ENCODE measurements around the gene ABCG4.
A peak's percentile ranks its signal among the peaks of the same experiment; 100 is the strongest.

The ABCG4 gene

DNA sequence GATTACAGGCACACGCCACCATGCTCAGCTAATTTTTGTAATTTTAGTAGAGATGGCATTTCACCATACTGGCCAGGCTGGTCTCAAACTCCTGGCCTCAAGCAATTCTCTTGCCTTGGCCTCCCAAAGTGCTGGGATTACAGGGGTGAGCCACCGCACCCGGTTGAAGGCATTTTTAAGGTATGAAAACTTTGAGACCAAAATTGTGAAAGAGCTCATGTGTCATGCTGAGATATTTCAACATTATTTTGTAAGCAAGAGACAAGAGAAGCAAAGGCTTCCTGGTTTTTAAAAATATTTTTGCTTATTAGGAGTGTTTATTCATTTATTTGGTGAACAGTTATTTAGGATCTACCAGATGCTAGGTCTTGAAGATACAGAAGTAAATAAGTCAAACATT is 43.3 kb downstream of the ABCG4 start:
- CTCF ChIA-PET, result interaction anchor here (1.2 to 2.2 kb wide), 3 partner anchors 9 to 38 kb away, joined by 3 to 5 read pairs (median 3); no protein-coding TSS in a partner anchor
- 100% methylated on average over 3 of the region's 3 CpGs for WGBS (ENCODE audit: insufficient coverage)

DNA sequence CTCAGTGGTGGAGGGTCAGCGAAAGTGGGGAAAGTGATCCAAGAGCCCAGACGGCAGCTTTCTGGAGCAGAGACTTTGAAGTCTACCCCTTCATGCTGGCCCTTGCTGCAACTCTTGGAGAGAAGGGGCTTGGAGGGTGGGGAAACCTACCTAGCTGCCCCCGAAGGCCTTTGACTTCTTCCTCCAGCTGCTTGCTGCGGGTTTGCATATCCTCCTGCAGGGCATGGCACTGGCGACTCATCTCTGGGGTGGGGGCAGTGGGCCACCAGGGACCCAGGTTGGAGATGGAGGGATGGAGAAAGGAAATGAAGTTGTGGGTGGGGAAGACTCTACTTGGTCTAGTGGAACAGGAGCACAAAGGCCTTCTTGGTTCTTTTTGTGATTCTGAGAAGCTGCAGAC is 44.1 kb downstream of the ABCG4 start:
- ChIA-PET CTCF (interaction anchor here (1.0 to 2.2 kb wide), 5 partner anchors 11 to 131 kb away, joined by 3 to 5 read pairs (median 3); no protein-coding TSS in a partner anchor), POLR2A (no interaction called here)
- peaks cover 0 to 4% (median 3%) of the 10 kb centered on the region in 4 experiments for H3K4me1 ChIP-seq (ENCODE audit: control extremely low read depth in 1 of 4, control insufficient read depth in 4 of 4, insufficient read depth in 4 of 4, low read length in 3 of 4)
- H3K27me3 ChIP-seq (replicated peaks in 2 of 5; ENCODE audit: control insufficient read depth in 4 of 5, insufficient read depth in 5 of 5, low read length in 4 of 5), result no peaks in the 10 kb centered on the region
- H3K27ac ChIP-seq (ENCODE audit: insufficient read depth in 1 of 2, low read depth in 1 of 2, low read length in 2 of 2, poor library complexity in 1 of 2, severe bottlenecking in 2 of 2), result no peak overlapping the region
- H3K36me3 ChIP-seq (ENCODE audit: control insufficient read depth in 4 of 4, insufficient read depth in 4 of 4, low read length in 3 of 4), result no peaks in the 10 kb centered on the region
- no peak overlapping the region for H3K4me3 ChIP-seq (ENCODE audit: control insufficient read depth in 1 of 7, extremely low read depth in 1 of 7, insufficient read depth in 4 of 7, low read depth in 2 of 7, low read length in 6 of 7)
- WGBS (ENCODE audit: insufficient coverage), result 87% methylated on average over 3 of the region's 5 CpGs
- no peaks in the 10 kb centered on the region for H3K9me3 ChIP-seq (ENCODE audit: control extremely low read depth in 1 of 5, control insufficient read depth in 4 of 5, insufficient read depth in 2 of 5, low read depth in 1 of 5, low read length in 4 of 5)
- no peak for DNase-seq

More for the DNA sequence above, 43.3 kb downstream of the ABCG4 start:
- Histone ChIP-seq H3K27ac (ENCODE audit: insufficient read depth in 1 of 2, low read depth in 1 of 2, low read length in 2 of 2, poor library complexity in 1 of 2, severe bottlenecking in 2 of 2) (no peak overlapping the region), H3K36me3 (ENCODE audit: control insufficient read depth in 4 of 4, insufficient read depth in 4 of 4, low read length in 3 of 4) (no peaks in the 10 kb centered on the region), H3K9me3 (ENCODE audit: control extremely low read depth in 1 of 5, control insufficient read depth in 4 of 5, insufficient read depth in 2 of 5, low read depth in 1 of 5, low read length in 4 of 5) (no peaks in the 10 kb centered on the region), H3K4me3 (ENCODE audit: control insufficient read depth in 1 of 7, extremely low read depth in 1 of 7, insufficient read depth in 4 of 7, low read depth in 2 of 7, low read length in 6 of 7) (no peak overlapping the region), H3K27me3 (replicated peaks in 2 of 5; ENCODE audit: control insufficient read depth in 4 of 5, insufficient read depth in 5 of 5, low read length in 4 of 5) (no peaks in the 10 kb centered on the region), H3K4me1 (ENCODE audit: control extremely low read depth in 1 of 4, control insufficient read depth in 4 of 4, insufficient read depth in 4 of 4, low read length in 3 of 4) (peaks cover 0 to 4% (median 3%) of the 10 kb centered on the region in 4 experiments)
- POLR2A ChIA-PET, result no interaction called here
- no peak for DNase-seq

- Histone ChIP-seq H3K27ac (ENCODE audit: insufficient read depth in 1 of 2, low read depth in 1 of 2, low read length in 2 of 2, poor library complexity in 1 of 2, severe bottlenecking in 2 of 2) (no peak overlapping the region), H3K27me3 (replicated peaks in 2 of 5; ENCODE audit: control insufficient read depth in 4 of 5, insufficient read depth in 5 of 5, low read length in 4 of 5) (no peaks in the 10 kb centered on the region), H3K4me3 (ENCODE audit: control insufficient read depth in 1 of 7, extremely low read depth in 1 of 7, insufficient read depth in 4 of 7, low read depth in 2 of 7, low read length in 6 of 7) (no peak overlapping the region), H3K36me3 (ENCODE audit: control insufficient read depth in 4 of 4, insufficient read depth in 4 of 4, low read length in 3 of 4) (no peaks in the 10 kb centered on the region), H3K9me3 (ENCODE audit: control extremely low read depth in 1 of 5, control insufficient read depth in 4 of 5, insufficient read depth in 2 of 5, low read depth in 1 of 5, low read length in 4 of 5) (no peaks in the 10 kb centered on the region), H3K4me1 (ENCODE audit: control extremely low read depth in 1 of 4, control insufficient read depth in 4 of 4, insufficient read depth in 4 of 4, low read length in 3 of 4) (peaks cover 0 to 4% (median 3%) of the 10 kb centered on the region in 4 experiments)
- no peak for DNase-seq
- CTCF ChIA-PET, result interaction anchor here (1.0 to 2.2 kb wide), 5 partner anchors 12 to 130 kb away, joined by 3 to 5 read pairs (median 3); no protein-coding TSS in a partner anchor
- WGBS (ENCODE audit: insufficient coverage), result 90% methylated on average over 6 of the region's 10 CpGs
- POLR2A ChIA-PET, result no interaction called here
Observed at GRCh38 chr11:119193626-119194025, 44.8 kb downstream of the ABCG4 start.

DNA sequence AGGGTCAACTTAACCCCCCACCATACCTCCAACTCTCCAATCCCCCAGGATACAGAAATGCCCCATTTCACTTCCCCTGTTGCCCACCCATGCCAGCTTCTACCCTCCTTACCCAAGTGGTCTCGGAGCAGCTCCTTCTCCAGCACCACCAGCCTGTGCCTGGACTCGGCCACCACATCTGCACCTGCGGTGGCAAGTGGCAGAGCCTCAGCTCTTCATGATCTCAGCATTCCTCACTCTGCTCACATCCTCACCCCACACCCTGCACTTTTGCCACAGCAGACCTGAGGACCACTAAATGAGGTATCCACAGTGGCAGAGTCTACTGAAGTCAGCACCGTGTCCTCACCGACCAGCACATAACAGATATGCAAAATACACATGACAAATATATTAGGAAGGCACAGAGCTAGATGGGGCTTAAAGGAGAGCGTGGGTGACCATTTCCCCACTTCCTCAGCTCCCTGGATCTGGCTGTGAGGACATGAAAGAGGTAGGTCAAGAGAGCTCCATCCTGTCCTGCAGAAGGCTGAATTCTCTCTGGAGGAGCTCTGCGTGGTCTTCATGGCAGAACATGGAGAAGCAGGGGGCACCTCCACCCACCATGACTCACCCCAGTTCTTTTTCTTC is 46.1 kb downstream of the ABCG4 start:
- POLR2A ChIA-PET, result no interaction called here
- 80% methylated on average over 2 of the region's 7 CpGs for WGBS (ENCODE audit: insufficient coverage)
- no peak for DNase-seq
- H3K27me3 ChIP-seq (replicated peaks in 2 of 5; ENCODE audit: control insufficient read depth in 4 of 5, insufficient read depth in 5 of 5, low read length in 4 of 5), result no peaks in the 10 kb centered on the region
- H3K4me1 ChIP-seq (ENCODE audit: control extremely low read depth in 1 of 4, control insufficient read depth in 4 of 4, insufficient read depth in 4 of 4, low read length in 3 of 4), result peaks cover 0 to 4% (median 3%) of the 10 kb centered on the region in 4 experiments
- no peak overlapping the region for H3K27ac ChIP-seq (ENCODE audit: insufficient read depth in 1 of 2, low read depth in 1 of 2, low read length in 2 of 2, poor library complexity in 1 of 2, severe bottlenecking in 2 of 2)
- no peaks in the 10 kb centered on the region for H3K36me3 ChIP-seq (ENCODE audit: control insufficient read depth in 4 of 4, insufficient read depth in 4 of 4, low read length in 3 of 4)
- H3K9me3 ChIP-seq (ENCODE audit: control extremely low read depth in 1 of 5, control insufficient read depth in 4 of 5, insufficient read depth in 2 of 5, low read depth in 1 of 5, low read length in 4 of 5), result no peaks in the 10 kb centered on the region
- CTCF ChIA-PET, result interaction anchor here (2.2 to 4.0 kb wide), 4 partner anchors 25 to 128 kb away, joined by 10 to 29 read pairs (median 18); partner anchors contain the start of genes C2CD2L and NLRX1
- H3K4me3 ChIP-seq (ENCODE audit: control insufficient read depth in 1 of 7, extremely low read depth in 1 of 7, insufficient read depth in 4 of 7, low read depth in 2 of 7, low read length in 6 of 7), result no peak overlapping the region

DNA sequence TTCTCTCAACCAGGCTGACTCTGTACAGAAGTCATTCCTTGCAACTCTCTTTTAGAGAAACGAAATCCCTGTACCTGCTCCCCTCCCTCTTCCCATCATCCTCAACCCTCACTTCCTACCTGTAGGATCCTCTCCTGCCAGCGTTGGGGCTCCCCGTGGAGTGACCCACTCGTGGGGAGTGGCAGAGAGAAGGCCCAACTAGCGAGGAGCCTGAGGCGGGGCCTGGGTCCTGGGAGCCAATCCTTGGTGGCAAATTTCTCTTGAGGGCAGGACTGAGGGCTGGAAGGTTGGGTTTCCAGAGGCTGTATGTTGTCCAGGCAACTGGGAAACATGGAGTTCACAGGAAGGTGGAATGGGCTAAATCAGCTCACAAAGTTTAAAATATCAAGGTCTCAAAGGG is 46.8 kb downstream of the ABCG4 start:
- no peaks in the 10 kb centered on the region for H3K9me3 ChIP-seq (ENCODE audit: control extremely low read depth in 1 of 5, control insufficient read depth in 4 of 5, insufficient read depth in 2 of 5, low read depth in 1 of 5, low read length in 4 of 5)
- no peak overlapping the region for H3K4me3 ChIP-seq (ENCODE audit: control insufficient read depth in 1 of 7, extremely low read depth in 1 of 7, insufficient read depth in 4 of 7, low read depth in 2 of 7, low read length in 6 of 7)
- H3K27me3 ChIP-seq (replicated peaks in 2 of 5; ENCODE audit: control insufficient read depth in 4 of 5, insufficient read depth in 5 of 5, low read length in 4 of 5), result no peaks in the 10 kb centered on the region
- no peak overlapping the region for H3K27ac ChIP-seq (ENCODE audit: insufficient read depth in 1 of 2, low read depth in 1 of 2, low read length in 2 of 2, poor library complexity in 1 of 2, severe bottlenecking in 2 of 2)
- peaks cover 0 to 4% (median 3%) of the 10 kb centered on the region in 4 experiments for H3K4me1 ChIP-seq (ENCODE audit: control extremely low read depth in 1 of 4, control insufficient read depth in 4 of 4, insufficient read depth in 4 of 4, low read length in 3 of 4)
- DNase-seq, result no peak
- 64% methylated on average over 6 of the region's 6 CpGs for WGBS (ENCODE audit: insufficient coverage)
- ChIA-PET CTCF (interaction anchor here (1.0 to 4.0 kb wide), 19 partner anchors 12 to 328 kb away, joined by 3 to 29 read pairs (median 4); partner anchors contain the start of genes C2CD2L and NLRX1), POLR2A (no interaction called here)
- H3K36me3 ChIP-seq (ENCODE audit: control insufficient read depth in 4 of 4, insufficient read depth in 4 of 4, low read length in 3 of 4), result no peaks in the 10 kb centered on the region

DNA sequence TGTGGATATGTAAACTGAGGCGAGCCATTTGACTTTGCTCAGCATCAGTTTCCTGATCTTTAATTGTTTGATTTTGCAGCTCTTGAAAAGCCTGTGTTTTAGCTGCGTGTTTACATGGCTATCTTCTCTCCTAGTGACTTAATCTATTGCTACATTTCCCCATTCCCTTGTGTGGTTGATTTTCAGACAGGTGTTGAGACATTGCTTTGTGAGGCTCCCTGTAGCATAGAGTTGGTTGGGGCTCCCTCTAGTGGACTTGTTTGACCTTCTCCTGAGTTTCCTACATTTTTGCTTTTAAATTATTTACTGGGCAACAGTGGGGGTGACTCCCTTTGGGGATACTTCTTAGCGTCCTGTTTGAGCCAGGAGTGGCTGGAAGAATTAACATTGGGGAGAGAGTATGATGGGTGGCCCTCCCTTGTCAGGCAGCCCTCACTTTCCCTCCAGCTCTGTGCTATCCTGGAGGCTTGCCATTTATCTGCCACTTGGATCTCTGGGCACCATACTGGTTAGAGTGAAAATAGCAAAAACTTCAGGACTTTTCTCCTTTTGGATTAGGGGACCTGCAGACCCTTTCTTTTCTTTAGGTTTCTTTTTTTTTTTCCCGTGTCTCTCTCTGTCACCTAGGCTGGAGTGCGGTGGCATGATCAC is 48.1 kb downstream of the ABCG4 start:
- 64% methylated on average over 4 of the region's 5 CpGs for WGBS (ENCODE audit: insufficient coverage)
- Histone ChIP-seq H3K27ac (ENCODE audit: insufficient read depth in 1 of 2, low read depth in 1 of 2, low read length in 2 of 2, poor library complexity in 1 of 2, severe bottlenecking in 2 of 2) (no peak overlapping the region), H3K9me3 (ENCODE audit: control extremely low read depth in 1 of 5, control insufficient read depth in 4 of 5, insufficient read depth in 2 of 5, low read depth in 1 of 5, low read length in 4 of 5) (no peaks in the 10 kb centered on the region), H3K27me3 (replicated peaks in 2 of 5; ENCODE audit: control insufficient read depth in 4 of 5, insufficient read depth in 5 of 5, low read length in 4 of 5) (no peaks in the 10 kb centered on the region), H3K4me3 (ENCODE audit: control insufficient read depth in 1 of 7, extremely low read depth in 1 of 7, insufficient read depth in 4 of 7, low read depth in 2 of 7, low read length in 6 of 7) (no peak overlapping the region), H3K4me1 (ENCODE audit: control extremely low read depth in 1 of 4, control insufficient read depth in 4 of 4, insufficient read depth in 4 of 4, low read length in 3 of 4) (peaks cover 0 to 4% (median 3%) of the 10 kb centered on the region in 4 experiments), H3K36me3 (ENCODE audit: control insufficient read depth in 4 of 4, insufficient read depth in 4 of 4, low read length in 3 of 4) (no peaks in the 10 kb centered on the region)
- DNase-seq, result peak; percentile 89 to 95 (median 92)
- ChIA-PET CTCF (interaction anchor here (0.6 to 4.0 kb wide), 37 partner anchors 10 to 326 kb away, joined by 3 to 29 read pairs (median 4); partner anchors contain the start of genes ABCG4, C2CD2L, DPAGT1 and HINFP), POLR2A (no interaction called here)

DNA sequence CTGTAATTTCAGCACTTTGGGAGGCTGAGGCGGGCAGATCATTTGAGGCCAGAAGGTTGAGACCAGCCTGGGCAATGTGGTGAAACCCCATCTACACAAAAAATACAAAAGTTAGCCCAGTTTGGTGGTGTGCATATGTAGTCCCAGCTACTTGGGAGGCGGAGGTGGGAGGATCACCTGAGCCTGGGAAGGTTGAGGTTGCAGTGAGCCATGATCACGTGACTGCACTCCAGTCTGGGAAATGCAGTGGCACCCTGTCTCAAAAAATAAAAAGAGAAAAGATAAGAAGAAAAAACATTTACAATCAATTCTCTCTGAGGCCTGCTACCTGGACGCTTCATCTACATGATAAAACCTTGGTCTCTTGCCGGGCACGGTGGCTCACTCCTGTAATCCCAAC is 50.1 kb downstream of the ABCG4 start:
- DNase-seq, result no peak
- Histone ChIP-seq H3K4me3 (ENCODE audit: control insufficient read depth in 1 of 7, extremely low read depth in 1 of 7, insufficient read depth in 4 of 7, low read depth in 2 of 7, low read length in 6 of 7) (no peak overlapping the region), H3K27me3 (replicated peaks in 2 of 5; ENCODE audit: control insufficient read depth in 4 of 5, insufficient read depth in 5 of 5, low read length in 4 of 5) (no peaks in the 10 kb centered on the region), H3K27ac (ENCODE audit: insufficient read depth in 1 of 2, low read depth in 1 of 2, low read length in 2 of 2, poor library complexity in 1 of 2, severe bottlenecking in 2 of 2) (no peak overlapping the region), H3K36me3 (ENCODE audit: control insufficient read depth in 4 of 4, insufficient read depth in 4 of 4, low read length in 3 of 4) (no peaks in the 10 kb centered on the region), H3K9me3 (ENCODE audit: control extremely low read depth in 1 of 5, control insufficient read depth in 4 of 5, insufficient read depth in 2 of 5, low read depth in 1 of 5, low read length in 4 of 5) (no peaks in the 10 kb centered on the region), H3K4me1 (ENCODE audit: control extremely low read depth in 1 of 4, control insufficient read depth in 4 of 4, insufficient read depth in 4 of 4, low read length in 3 of 4) (peaks cover 0 to 4% (median 3%) of the 10 kb centered on the region in 4 experiments)
- 100% methylated on average over 4 of the region's 6 CpGs for WGBS (ENCODE audit: insufficient coverage)
- ChIA-PET CTCF (interaction anchor here (1.0 kb wide), 1 partner anchor 16 kb away, joined by 3 read pairs; no protein-coding TSS in a partner anchor), POLR2A (no interaction called here)
